Neuronal stem cell (in vitro differentiated cells): ENCODE data around the gene SEC11C.

Experiments
- DNase-seq: peaks from one replicate; pipeline ENCODE4 v3.0.0-alpha.2; 2013; ENCODE audit warnings: low spot score
- H2AFZ ChIP-seq: one replicate; pipeline ENCODE4 v1.6.1; 2013; ENCODE audit warnings: mild to moderate bottlenecking, low read length, inconsistent platforms
- H2AK5ac ChIP-seq: 2 replicates; pipeline ENCODE4 v1.6.1; 2013; ENCODE audit warnings: low read depth, mild to moderate bottlenecking, inconsistent platforms, low read length, moderate library complexity, mixed read lengths
- H2BK120ac ChIP-seq: 2 replicates; pipeline ENCODE4 v1.6.1; 2013; ENCODE audit warnings: low read depth, mild to moderate bottlenecking, inconsistent platforms, low read length, moderate library complexity, mixed read lengths
- H2BK12ac ChIP-seq: one replicate; pipeline ENCODE4 v1.6.1; 2013; ENCODE audit warnings: low read length, inconsistent platforms
- H2BK15ac ChIP-seq: 2 replicates; pipeline ENCODE4 v1.6.1; 2013; ENCODE audit warnings: mild to moderate bottlenecking, low read length, inconsistent platforms, mixed read lengths
- H2BK5ac ChIP-seq: one replicate; pipeline ENCODE4 v1.6.1; 2013; ENCODE audit warnings: inconsistent platforms, mild to moderate bottlenecking, low read length, moderate library complexity
- H3K14ac ChIP-seq: one replicate; pipeline ENCODE4 v1.6.1; 2013; ENCODE audit warnings: low read length, inconsistent platforms
- H3K18ac ChIP-seq: 2 replicates; pipeline ENCODE4 v1.6.1; 2013; ENCODE audit warnings: low read length, inconsistent platforms
- H3K23ac ChIP-seq: 2 replicates; pipeline ENCODE4 v1.6.1; 2013; ENCODE audit warnings: low read depth, mild to moderate bottlenecking, mixed read lengths, low read length, inconsistent platforms; ENCODE audit not compliant: poor library complexity
- H3K27ac ChIP-seq: replicated peaks from 3 replicates; pipeline ENCODE4 v1.5.1; 2013; ENCODE audit warnings: low read length, inconsistent platforms
- H3K27me3 ChIP-seq, 3 experiments: 2 replicates each; pipeline ENCODE4 v1.6.1; 2013; ENCODE audit warnings: low read length in 3 of 3, mild to moderate bottlenecking in 2 of 3, inconsistent platforms in 1 of 3, low read depth in 1 of 3, mixed read lengths in 1 of 3, moderate library complexity in 1 of 3; ENCODE audit not compliant: control insufficient read depth in 3 of 3, insufficient read depth in 3 of 3
- H3K36me3 ChIP-seq, 2 donors: replicated peaks in 1 of 2; 2 replicates each; pipeline ENCODE4 v1.6.1; 2013; ENCODE audit warnings: low read length in 2 of 2; ENCODE audit not compliant: control insufficient read depth in 2 of 2, insufficient read depth in 2 of 2
- H3K4ac ChIP-seq: 2 replicates; pipeline ENCODE4 v1.6.1; 2013; ENCODE audit warnings: inconsistent platforms, mild to moderate bottlenecking, low read length, moderate library complexity
- H3K4me1 ChIP-seq, 2 donors: 1 replicate in 1 of 2; 2 replicates in 1 of 2; pipeline ENCODE4 v1.6.1; 2013; ENCODE audit warnings: low read length in 2 of 2, low read depth in 1 of 2; ENCODE audit not compliant: control insufficient read depth in 2 of 2, insufficient read depth in 1 of 2
- H3K4me2 ChIP-seq: one replicate; pipeline ENCODE4 v1.6.1; 2013; ENCODE audit warnings: mild to moderate bottlenecking, low read length, inconsistent platforms; ENCODE audit not compliant: insufficient read depth, poor library complexity, severe bottlenecking
- H3K4me3 ChIP-seq, 2 donors: 2 replicates each; pipeline ENCODE4 v1.5.1; 2013; ENCODE audit warnings: low read length in 2 of 2, mild to moderate bottlenecking in 2 of 2, inconsistent platforms in 1 of 2, moderate library complexity in 1 of 2
- H3K79me1 ChIP-seq: one replicate; pipeline ENCODE4 v1.6.1; 2013; ENCODE audit warnings: low read depth, mild to moderate bottlenecking, inconsistent platforms, low read length, moderate library complexity
- H3K9ac ChIP-seq: one replicate; pipeline ENCODE4 v1.6.1; 2013; ENCODE audit warnings: mild to moderate bottlenecking, low read depth, low read length, inconsistent platforms; ENCODE audit not compliant: poor library complexity
- H3K9me3 ChIP-seq, 2 donors: replicated peaks in 1 of 2; 2 replicates each; pipeline versions ENCODE3 to v1.6.1; 2013; ENCODE audit warnings: low read length in 2 of 2, mild to moderate bottlenecking in 2 of 2, inconsistent platforms in 1 of 2, low read depth in 1 of 2, mixed read lengths in 1 of 2, moderate library complexity in 1 of 2; ENCODE audit not compliant: control insufficient read depth in 2 of 2, insufficient read depth in 1 of 2
- H4K8ac ChIP-seq: one replicate; pipeline ENCODE4 v1.6.1; 2013; ENCODE audit warnings: low read depth, mild to moderate bottlenecking, inconsistent platforms, low read length, moderate library complexity
- H4K91ac ChIP-seq: one replicate; pipeline ENCODE4 v1.6.1; 2013; ENCODE audit warnings: low read length, low read depth, mild to moderate bottlenecking, inconsistent platforms; ENCODE audit not compliant: poor library complexity
- WGBS, 2 donors: extraction: QIAGEN DNeasy Blood & Tissue Kit; methylation state at CpG; one replicate each; pipeline ENCODE4 v1.1.7; 2013; ENCODE audit warnings: missing lambda C conversion rate in 2 of 2, mixed read lengths in 1 of 2; ENCODE audit not compliant: insufficient read length in 2 of 2, insufficient replicate concordance in 1 of 2; ENCODE audit errors: extremely low coverage in 2 of 2; 5-methylcytosine and 5-hydroxymethylcytosine counted together

Gene SEC11C

GRCh38 chr18:59207506-59207905, 67.8 kb downstream of the SEC11C start:
- H4K91ac ChIP-seq, result no peak overlapping the region
- no peak overlapping the region for H2AFZ ChIP-seq
- no peak overlapping the region for H2BK5ac ChIP-seq
- H3K4me2 ChIP-seq, result no peak overlapping the region
- no peak for DNase-seq
- H3K4ac ChIP-seq, result no peak overlapping the region
- H3K27me3 ChIP-seq, result peaks cover 0 to 52% (median 0%) of the 10 kb centered on the region in 3 experiments
- H2BK120ac ChIP-seq, result no peak overlapping the region
- no peaks in the 10 kb centered on the region for H3K36me3 ChIP-seq
- no peak overlapping the region for H2BK15ac ChIP-seq
- H3K9me3 ChIP-seq, result no peaks in the 10 kb centered on the region
- no peak overlapping the region for H3K27ac ChIP-seq
- no peaks in the 10 kb centered on the region for H3K79me1 ChIP-seq
- no peaks in the 10 kb centered on the region for H3K4me1 ChIP-seq
- no peak overlapping the region for H3K23ac ChIP-seq
- WGBS, 2 donors, result no CpG with 5 or more reads among the region's 6 CpGs
- H4K8ac ChIP-seq, result no peak overlapping the region
- no peak overlapping the region for H3K18ac ChIP-seq
- H3K4me3 ChIP-seq, result no peak overlapping the region
- no peak overlapping the region for H2AK5ac ChIP-seq
- H3K9ac ChIP-seq, result no peak overlapping the region
- H3K14ac ChIP-seq, result no peak overlapping the region
- no peak overlapping the region for H2BK12ac ChIP-seq
